OCI-LY7 (cell line): ENCODE data around the gene GLYATL1B.

ENCODE experiments used
- EZH2phosphoT487 ChIP-seq: fragments of 200-600 bp; sonication (generic); IDR thresholded peaks from 2 replicates; pipeline ENCODE4 v1.6.1; 2018; ENCODE audit warnings: low read depth, borderline replicate concordance, mild to moderate bottlenecking, mixed run types, antibody characterized with exemption, low read length, moderate library complexity, mixed read lengths
- TF ChIP-seq, protein P1 (sequence below): fragments of 200-600 bp; sonication (generic); conservative IDR thresholded peaks from 2 replicates; pipeline ENCODE4 v1.5.1; 2014; ENCODE audit warnings: mild to moderate bottlenecking, antibody characterized with exemption, low read length, moderate library complexity, mixed read lengths

DNA sequence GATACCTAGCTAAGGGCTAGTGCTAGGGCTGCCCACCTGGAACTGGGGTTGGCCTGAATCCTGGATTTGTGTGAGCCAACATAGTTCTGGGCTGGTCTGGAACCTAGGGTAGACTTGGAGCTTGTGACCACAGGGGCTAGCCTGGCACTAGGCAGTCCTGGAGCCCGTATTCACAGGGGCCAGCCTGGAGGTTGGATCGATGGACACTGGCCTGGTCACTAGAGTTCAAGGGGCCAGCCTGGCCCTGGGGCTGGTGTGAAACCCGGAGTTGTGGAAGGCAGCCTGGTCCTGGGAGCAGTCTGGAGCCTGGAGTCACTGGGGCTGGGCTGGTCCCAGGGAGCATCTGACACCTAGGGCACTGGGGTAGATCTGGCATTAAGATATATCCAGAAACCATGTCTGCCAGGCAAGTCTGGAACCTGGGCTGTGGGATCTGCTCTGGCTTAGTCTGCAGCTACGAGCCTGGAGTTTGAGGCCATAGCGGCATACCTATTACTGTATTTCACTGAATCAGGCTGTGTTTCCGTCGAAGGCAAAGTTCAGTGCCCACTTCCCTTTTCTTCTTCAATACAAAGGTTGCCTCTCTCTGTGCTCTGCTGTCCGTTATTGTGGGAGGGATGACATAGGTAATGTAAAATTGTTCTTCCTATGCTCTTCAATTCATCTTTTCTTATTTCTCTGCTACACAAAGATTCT, 9.1 kb upstream of the GLYATL1B start:
- TF ChIP-seq, protein P1, sequence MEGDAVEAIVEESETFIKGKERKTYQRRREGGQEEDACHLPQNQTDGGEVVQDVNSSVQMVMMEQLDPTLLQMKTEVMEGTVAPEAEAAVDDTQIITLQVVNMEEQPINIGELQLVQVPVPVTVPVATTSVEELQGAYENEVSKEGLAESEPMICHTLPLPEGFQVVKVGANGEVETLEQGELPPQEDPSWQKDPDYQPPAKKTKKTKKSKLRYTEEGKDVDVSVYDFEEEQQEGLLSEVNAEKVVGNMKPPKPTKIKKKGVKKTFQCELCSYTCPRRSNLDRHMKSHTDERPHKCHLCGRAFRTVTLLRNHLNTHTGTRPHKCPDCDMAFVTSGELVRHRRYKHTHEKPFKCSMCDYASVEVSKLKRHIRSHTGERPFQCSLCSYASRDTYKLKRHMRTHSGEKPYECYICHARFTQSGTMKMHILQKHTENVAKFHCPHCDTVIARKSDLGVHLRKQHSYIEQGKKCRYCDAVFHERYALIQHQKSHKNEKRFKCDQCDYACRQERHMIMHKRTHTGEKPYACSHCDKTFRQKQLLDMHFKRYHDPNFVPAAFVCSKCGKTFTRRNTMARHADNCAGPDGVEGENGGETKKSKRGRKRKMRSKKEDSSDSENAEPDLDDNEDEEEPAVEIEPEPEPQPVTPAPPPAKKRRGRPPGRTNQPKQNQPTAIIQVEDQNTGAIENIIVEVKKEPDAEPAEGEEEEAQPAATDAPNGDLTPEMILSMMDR = no peak
- no peak for TF ChIP-seq EZH2phosphoT487
